ENCODE results near the gene CATSPER1. TPM values are rescaled to one million over a fixed set of nuclear protein-coding genes. Genes with fewer than 3 reads are reported as not detected.

The CATSPER1 gene
- total RNA-seq, 1 donor from 2014 or later: not detected

- no peaks in the 10 kb centered on the region for H3K9me3 ChIP-seq (replicated peaks)
- H3K4me1 ChIP-seq: peaks cover 9% of the 10 kb centered on the region
- H3K27me3 ChIP-seq (ENCODE audit: low read depth): no peaks in the 10 kb centered on the region
- intact Hi-C loops (cut with micrococcal nuclease): no loop called here
- DNase-seq: no peak
- no peak overlapping the region for H3K27ac ChIP-seq (replicated peaks)
- peaks cover 26% of the 10 kb centered on the region for H3K36me3 ChIP-seq
- TF ChIP-seq, protein P1, sequence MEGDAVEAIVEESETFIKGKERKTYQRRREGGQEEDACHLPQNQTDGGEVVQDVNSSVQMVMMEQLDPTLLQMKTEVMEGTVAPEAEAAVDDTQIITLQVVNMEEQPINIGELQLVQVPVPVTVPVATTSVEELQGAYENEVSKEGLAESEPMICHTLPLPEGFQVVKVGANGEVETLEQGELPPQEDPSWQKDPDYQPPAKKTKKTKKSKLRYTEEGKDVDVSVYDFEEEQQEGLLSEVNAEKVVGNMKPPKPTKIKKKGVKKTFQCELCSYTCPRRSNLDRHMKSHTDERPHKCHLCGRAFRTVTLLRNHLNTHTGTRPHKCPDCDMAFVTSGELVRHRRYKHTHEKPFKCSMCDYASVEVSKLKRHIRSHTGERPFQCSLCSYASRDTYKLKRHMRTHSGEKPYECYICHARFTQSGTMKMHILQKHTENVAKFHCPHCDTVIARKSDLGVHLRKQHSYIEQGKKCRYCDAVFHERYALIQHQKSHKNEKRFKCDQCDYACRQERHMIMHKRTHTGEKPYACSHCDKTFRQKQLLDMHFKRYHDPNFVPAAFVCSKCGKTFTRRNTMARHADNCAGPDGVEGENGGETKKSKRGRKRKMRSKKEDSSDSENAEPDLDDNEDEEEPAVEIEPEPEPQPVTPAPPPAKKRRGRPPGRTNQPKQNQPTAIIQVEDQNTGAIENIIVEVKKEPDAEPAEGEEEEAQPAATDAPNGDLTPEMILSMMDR (IDR thresholded peaks at IDR 0.05; ENCODE audit: borderline replicate concordance): no peak
- no peak overlapping the region for H3K4me3 ChIP-seq
Measured at GRCh38 chr11:65981972-65982823, 44.1 kb downstream of the CATSPER1 start.

- H3K27ac ChIP-seq (replicated peaks): no peak overlapping the region
- H3K4me3 ChIP-seq: no peak overlapping the region
- H3K36me3 ChIP-seq: peaks cover 36% of the 10 kb centered on the region
- TF ChIP-seq, protein P1 (IDR thresholded peaks at IDR 0.05; ENCODE audit: borderline replicate concordance): no peak
- DNase-seq: no peak
- no peaks in the 10 kb centered on the region for H3K27me3 ChIP-seq (ENCODE audit: low read depth)
- intact Hi-C loops (cut with micrococcal nuclease): no loop called here
- no peaks in the 10 kb centered on the region for H3K9me3 ChIP-seq (replicated peaks)
- peaks cover 9% of the 10 kb centered on the region for H3K4me1 ChIP-seq
Measured at GRCh38 chr11:65981101-65981740, 45.1 kb downstream of the CATSPER1 start.

DNA sequence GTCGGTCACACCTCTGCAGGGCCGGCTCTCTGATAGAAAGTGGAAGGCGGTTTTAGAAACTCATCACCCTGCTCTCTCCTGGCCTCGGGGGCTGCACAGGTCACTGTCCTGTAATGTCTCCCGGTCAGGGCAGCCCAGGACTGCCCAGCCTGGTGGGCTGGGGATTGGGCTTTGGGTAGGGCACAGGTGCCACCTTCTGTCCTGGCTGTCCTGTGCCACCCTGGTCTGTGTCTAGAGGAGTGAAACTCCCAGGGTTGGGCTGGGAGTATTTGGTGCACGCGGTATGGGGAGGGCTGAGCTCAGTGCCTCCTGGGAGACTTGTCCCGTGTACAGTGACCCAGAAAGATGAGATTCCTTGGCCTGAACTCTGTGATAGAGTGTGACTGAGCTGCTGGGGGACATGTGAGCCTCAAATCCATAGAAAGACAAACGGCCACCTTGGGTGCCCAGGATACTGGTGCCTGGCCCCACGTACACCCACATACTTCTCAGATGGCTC lies 47.0 kb downstream of the CATSPER1 start:
- Histone ChIP-seq H3K4me1 (no peaks in the 10 kb centered on the region), H3K9me3 (replicated peaks) (no peaks in the 10 kb centered on the region), H3K27me3 (ENCODE audit: low read depth) (no peaks in the 10 kb centered on the region), H3K36me3 (peaks cover 45% of the 10 kb centered on the region), H3K27ac (replicated peaks) (no peak overlapping the region), H3K4me3 (no peak overlapping the region)
- no peak for DNase-seq
- TF ChIP-seq, protein P1 (IDR thresholded peaks at IDR 0.05; ENCODE audit: borderline replicate concordance): no peak
- intact Hi-C loops (cut with micrococcal nuclease): loop anchor here (5.0 kb wide), 1 partner anchor 357 kb away; no protein-coding TSS in a partner anchor

DNA sequence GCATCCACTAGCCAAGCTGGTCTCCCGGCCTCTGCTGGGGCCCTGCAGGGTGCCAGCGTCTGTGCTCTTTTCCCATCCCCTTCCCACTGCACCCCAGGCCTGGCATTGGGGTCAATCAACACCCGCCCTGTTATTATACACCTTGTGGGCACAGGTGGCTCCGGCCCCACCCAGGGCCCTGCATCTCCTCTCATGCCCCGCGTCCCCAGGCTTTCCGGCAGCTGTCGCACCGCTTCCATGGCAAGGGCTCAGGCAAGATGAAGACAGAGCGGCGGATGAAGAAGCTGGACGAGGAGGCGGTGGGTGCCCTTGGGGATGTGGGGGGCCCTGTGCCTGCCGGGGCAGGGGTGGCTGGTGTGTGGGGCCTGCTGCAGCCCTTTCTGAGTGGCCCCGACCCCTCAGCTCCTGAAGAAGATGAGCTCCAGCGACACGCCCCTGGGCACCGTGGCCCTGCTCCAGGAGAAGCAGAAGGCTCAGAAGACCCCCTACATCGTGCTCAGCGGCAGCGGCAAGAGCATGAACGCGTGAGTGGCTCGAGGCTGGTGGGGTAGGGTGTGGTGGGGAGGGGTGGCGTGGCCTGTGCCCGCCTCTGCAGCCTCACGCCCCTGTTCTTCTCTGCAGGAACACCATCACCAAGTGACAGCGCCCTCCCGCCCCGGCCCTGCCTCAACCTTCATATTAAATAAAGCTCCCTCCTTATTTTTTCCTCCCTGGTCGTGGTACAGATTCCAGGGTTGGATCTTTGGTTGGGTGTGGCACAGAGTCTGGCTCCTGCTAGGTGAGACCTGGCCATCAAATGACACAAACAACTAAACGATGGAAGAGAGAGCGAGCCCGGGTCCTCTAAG lies 47.7 kb downstream of the CATSPER1 start:
- intact Hi-C loops (cut with micrococcal nuclease): loop anchor here (5.0 kb wide), 1 partner anchor 356 kb away; no protein-coding TSS in a partner anchor
- H3K4me1 ChIP-seq: no peaks in the 10 kb centered on the region
- TF ChIP-seq, protein P1 (IDR thresholded peaks at IDR 0.05; ENCODE audit: borderline replicate concordance): no peak
- peaks cover 47% of the 10 kb centered on the region for H3K36me3 ChIP-seq
- H3K27ac ChIP-seq (replicated peaks): no peak overlapping the region
- H3K27me3 ChIP-seq (ENCODE audit: low read depth): no peaks in the 10 kb centered on the region
- H3K4me3 ChIP-seq: no peak overlapping the region
- no peak for DNase-seq
- H3K9me3 ChIP-seq (replicated peaks): no peaks in the 10 kb centered on the region
